Pancreas (tissue), 10 donors: ENCODE data around the gene AMER3. TPM values are rescaled to one million over a fixed set of nuclear protein-coding genes. Genes with fewer than 3 reads are reported as not detected.
A peak's percentile ranks its signal among the peaks of the same experiment; 100 is the strongest.

Source experiments
- ATAC-seq, 4 donors: fragments of 200-7000 bp; cut with Tn5 transposase; one replicate each; pipeline versions ENCODE4 v1.8.0 to v1.9.1; 2020; ENCODE audit warnings: mild to moderate bottlenecking in 4 of 4, moderate library complexity in 4 of 4
- DNase-seq, 6 donors: peaks; one replicate each; pipeline ENCODE4 v3.0.0-alpha.2; 2020
- FAIRE-seq: peaks from 2 replicates; lab custom pipeline; 2012; peaks lifted over from hg19 to GRCh38; lab: Jason Lieb, UNC
- H3K27ac ChIP-seq, 4 donors: fragments of 200-600 bp; sonication (generic); 1 replicate in 3 of 4; 2 replicates in 1 of 4; pipeline versions ENCODE4 v1.5.0 to v1.8.0; 2020
- H3K27me3 ChIP-seq, 4 donors: fragments of 200-600 bp; one replicate each; pipeline ENCODE4 v1.8.0; 2021
- H3K36me3 ChIP-seq, 3 donors: fragments of 200-600 bp; sonication (generic) in 1 of 3; one replicate each; pipeline versions ENCODE4 v1.5.0 to v1.8.0; 2020 to 2021
- H3K4me1 ChIP-seq, 3 donors: fragments of 200-600 bp; one replicate each; pipeline ENCODE4 v1.8.0; 2021
- H3K4me3 ChIP-seq, 4 donors: fragments of 200-600 bp; sonication (generic) in 2 of 4; one replicate each; pipeline versions ENCODE4 v1.5.0 to v1.8.0; 2020 to 2021
- H3K9me3 ChIP-seq, 4 donors: fragments of 200-600 bp; one replicate each; pipeline ENCODE4 v1.8.0; 2021
- WGBS, 2 donors: extraction: QIAGEN DNeasy Blood & Tissue Kit; methylation state at CpG; one replicate each; pipeline ENCODE4 v1.1.7; 2013; 5-methylcytosine and 5-hydroxymethylcytosine counted together
- intact Hi-C, 3 donors: fragments of 100-400 bp; cut with DNase I; formaldehyde crosslinking; loops; one replicate each; pipeline versions ENCODE4 v1.11.1 to v1.14.2; 2022
- polyA plus RNA-seq, 2 donors: library from polyadenylated mRNA; stranded (reverse); fragments of 200-250 nt; gene quantifications; one replicate each; pipeline ENCODE4 v1.2.3, GENCODE V29; 2013
- total RNA-seq, 6 donors: library from RNA; stranded (reverse); fragmentation: NEBNext Ultra II Directional in 4 of 6; extraction: Animal tissue kit (Norgen Biotek cat#: 25700) in 4 of 6; gene quantifications; one replicate each; pipeline versions ENCODE4 v1.2.1 to v1.2.4, GENCODE V29; 2021 to 2023
- TF ChIP-seq, protein P1 (sequence below), 4 donors: fragments of 200-600 bp; sonication (generic) in 3 of 4; IDR thresholded peaks; one replicate each; pipeline versions ENCODE4 v1.5.0 to v1.8.0; 2021; ENCODE audit warnings: antibody characterized with exemption in 4 of 4
- donor health status: healthy with polysubstance abuse.
- donor health status: DM: no; HTN: no; CAD: no; lungs with moderate emphysema.
- donor health status: DM: no; HTN: no; CAD: no.
- donor health status: control.
- donor health status: control.
- donor health status: Bipolar disorder and iron deficiency.
- donor health status: DM: yes; HTN: yes; CAD: no.
- donor health status: DM: no; HTN: no; CAD: no.
- donor health status: DM: no; HTN: no; CAD: no.
- donor health status: DM: yes; HTN: yes; CAD: no.

AMER3 gene
- total and polyA plus RNA-seq, 8 donors: 0.25 to 2.1 (median 0.74) TPM

DNA sequence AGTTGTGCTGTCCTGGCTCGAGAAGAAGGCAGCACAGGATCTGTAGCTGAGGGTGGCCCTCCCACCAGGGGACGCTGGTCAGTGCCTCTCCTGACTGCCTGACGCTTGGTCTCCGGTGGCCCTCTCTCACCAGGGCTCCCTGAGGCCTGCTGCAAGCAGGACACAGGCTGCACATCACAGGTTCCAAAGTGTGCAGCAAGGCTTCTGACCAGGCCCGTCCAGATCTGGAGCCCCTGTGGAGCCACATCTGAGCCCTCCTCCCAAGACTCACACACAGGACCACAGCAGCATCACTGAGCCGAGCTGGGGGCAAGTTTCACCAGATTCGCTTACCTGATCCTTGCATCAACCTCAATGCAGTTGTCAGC, 12.1 kb downstream of the AMER3 start:
- intact Hi-C loops: no loop called here

DNA sequence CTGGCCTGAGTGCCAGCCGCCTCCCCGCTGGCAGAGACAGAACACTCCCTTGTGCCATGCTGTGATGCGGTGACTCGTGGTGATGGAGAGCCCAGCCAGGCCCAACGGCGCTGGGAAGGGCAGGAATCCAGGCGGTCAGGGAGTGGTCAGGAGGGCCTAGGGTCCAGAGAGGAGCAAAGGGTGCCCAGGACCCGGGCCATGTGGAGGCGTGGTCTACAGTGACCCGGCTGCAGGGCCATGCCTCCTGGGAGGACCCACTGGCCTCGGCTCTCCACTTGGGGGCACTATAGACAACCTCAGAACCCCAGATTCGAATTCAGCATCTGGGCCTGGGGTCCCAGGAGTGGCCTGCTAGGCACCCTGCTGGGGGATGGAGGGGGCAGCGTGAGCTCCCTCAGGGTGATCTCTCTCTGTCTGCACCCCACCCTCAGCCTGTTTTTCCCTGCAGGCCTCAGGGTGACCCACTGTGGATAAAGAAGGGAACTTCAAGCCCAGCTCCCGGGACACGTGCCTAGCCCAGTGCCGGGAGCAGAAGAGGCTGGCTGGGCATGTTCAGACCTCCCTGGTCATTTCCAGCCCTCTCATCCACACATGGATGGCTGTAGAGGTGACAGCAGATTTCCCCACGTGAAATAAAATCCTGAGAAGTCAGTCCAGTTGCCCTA, 13.0 kb downstream of the AMER3 start:
- peak in 1 of 4 donors; percentile 29 for ATAC-seq
- Histone ChIP-seq H3K27me3 (no peaks in the 10 kb centered on the region), H3K36me3 (no peaks in the 10 kb centered on the region), H3K9me3 (no peaks in the 10 kb centered on the region), H3K4me3 (no peak overlapping the region), H3K27ac (no peak overlapping the region), H3K4me1 (no peaks in the 10 kb centered on the region)
- intact Hi-C loops: no loop called here
- 82 to 88% methylated on average over 17 of the region's 17 CpGs for WGBS, 2 donors
- FAIRE-seq: no peak
- TF ChIP-seq, protein P1, sequence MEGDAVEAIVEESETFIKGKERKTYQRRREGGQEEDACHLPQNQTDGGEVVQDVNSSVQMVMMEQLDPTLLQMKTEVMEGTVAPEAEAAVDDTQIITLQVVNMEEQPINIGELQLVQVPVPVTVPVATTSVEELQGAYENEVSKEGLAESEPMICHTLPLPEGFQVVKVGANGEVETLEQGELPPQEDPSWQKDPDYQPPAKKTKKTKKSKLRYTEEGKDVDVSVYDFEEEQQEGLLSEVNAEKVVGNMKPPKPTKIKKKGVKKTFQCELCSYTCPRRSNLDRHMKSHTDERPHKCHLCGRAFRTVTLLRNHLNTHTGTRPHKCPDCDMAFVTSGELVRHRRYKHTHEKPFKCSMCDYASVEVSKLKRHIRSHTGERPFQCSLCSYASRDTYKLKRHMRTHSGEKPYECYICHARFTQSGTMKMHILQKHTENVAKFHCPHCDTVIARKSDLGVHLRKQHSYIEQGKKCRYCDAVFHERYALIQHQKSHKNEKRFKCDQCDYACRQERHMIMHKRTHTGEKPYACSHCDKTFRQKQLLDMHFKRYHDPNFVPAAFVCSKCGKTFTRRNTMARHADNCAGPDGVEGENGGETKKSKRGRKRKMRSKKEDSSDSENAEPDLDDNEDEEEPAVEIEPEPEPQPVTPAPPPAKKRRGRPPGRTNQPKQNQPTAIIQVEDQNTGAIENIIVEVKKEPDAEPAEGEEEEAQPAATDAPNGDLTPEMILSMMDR (IDR thresholded peaks at IDR 0.05): no peak
- no peak for DNase-seq

More for the DNA sequence above, 12.1 kb downstream of the AMER3 start:
- DNase-seq (no peak), FAIRE-seq (no peak), ATAC-seq (no peak)
- Histone ChIP-seq H3K27me3 (no peaks in the 10 kb centered on the region), H3K4me3 (no peak overlapping the region), H3K4me1 (no peaks in the 10 kb centered on the region), H3K9me3 (no peaks in the 10 kb centered on the region), H3K27ac (no peak overlapping the region), H3K36me3 (no peaks in the 10 kb centered on the region)
- 80 to 81% methylated on average over 7 of the region's 7 CpGs for WGBS, 2 donors
- TF ChIP-seq, protein P1 (IDR thresholded peaks at IDR 0.05): no peak

DNA sequence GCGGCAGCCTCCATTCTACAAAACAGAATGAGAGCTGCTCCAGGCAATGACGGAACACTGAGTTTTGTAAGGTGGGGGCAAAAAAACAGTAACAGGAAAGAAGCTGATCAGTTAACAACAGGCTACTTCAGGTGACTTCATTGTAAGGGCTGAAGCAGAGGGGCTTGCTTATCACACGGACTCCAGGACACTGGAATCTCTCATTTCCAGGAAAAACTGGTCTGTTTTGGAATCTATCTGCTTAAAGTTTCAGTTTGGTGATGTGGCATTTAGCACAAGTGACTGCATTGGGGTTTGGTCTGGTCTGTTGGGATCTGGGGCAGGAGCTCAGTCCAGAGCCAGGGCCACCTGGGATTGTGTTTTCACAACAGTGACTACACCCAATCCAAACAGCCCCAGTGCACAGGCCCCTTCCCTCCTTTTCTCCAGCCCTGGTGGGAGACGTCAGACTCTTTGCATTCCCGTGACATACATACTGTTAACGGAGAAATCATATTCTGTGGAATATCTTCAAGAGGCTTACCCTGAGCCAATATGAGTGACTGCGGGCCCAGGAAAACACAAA, 14.1 kb downstream of the AMER3 start:
- ATAC-seq (no peak), DNase-seq (no peak), FAIRE-seq (no peak)
- TF ChIP-seq, protein P1 (IDR thresholded peaks at IDR 0.05): no peak
- 84 to 87% methylated on average over 7 of the region's 7 CpGs for WGBS, 2 donors
- Histone ChIP-seq H3K9me3 (no peaks in the 10 kb centered on the region), H3K27me3 (no peaks in the 10 kb centered on the region), H3K27ac (no peak overlapping the region), H3K4me3 (no peak overlapping the region), H3K36me3 (no peaks in the 10 kb centered on the region), H3K4me1 (no peaks in the 10 kb centered on the region)
- intact Hi-C loops: no loop called here

DNA sequence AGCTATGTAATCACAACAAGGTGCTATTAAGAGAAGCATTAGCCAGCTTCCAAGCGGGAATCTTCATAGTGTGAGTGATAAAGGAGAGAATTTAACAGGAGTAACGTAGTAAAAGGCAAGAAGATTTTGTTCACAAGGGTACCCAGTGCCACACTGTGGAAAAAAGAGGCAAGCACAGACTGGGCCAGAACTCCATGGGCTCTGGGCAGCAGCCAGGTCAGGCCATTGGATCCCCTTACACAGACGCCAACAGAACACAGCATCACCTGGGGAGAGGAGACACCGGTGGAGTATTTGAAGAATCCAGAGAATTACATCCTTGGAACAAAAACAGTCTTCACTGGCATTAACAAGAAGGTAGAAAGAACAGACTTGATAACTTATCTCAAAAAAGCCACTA, 21.2 kb downstream of the AMER3 start:
- FAIRE-seq (no peak), ATAC-seq (peak in 3 of 4 donors; percentile 71 to 81 (median 77)), DNase-seq (no peak)
- Histone ChIP-seq H3K27ac (no peak overlapping the region), H3K4me1 (no peaks in the 10 kb centered on the region), H3K36me3 (no peaks in the 10 kb centered on the region), H3K9me3 (no peaks in the 10 kb centered on the region), H3K27me3 (no peaks in the 10 kb centered on the region), H3K4me3 (no peak overlapping the region)
- TF ChIP-seq, protein P1 (IDR thresholded peaks at IDR 0.05): no peak
- WGBS, 2 donors: 50 to 52% methylated on average over 4 of the region's 4 CpGs
- intact Hi-C loops: no loop called here

DNA sequence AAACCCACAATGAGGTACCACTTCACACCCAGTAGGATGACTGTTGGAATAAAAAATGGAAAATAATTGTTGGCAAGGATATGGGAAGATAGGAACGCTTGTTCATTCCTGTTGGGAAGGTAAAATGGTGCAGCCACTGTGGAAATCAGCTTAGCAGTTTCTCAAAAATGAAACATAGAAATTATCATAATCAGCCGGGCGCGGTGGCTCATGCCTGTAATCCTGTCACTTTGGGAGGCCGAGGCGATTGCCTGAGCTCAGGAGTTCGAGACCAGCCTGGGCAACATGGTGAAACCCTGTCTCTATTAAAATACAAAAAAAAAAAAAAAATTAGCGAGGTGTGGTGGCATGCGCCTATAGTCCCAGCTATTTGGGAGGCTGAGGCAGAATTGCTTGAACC, 23.4 kb downstream of the AMER3 start:
- Histone ChIP-seq H3K27me3 (no peaks in the 10 kb centered on the region), H3K27ac (no peak overlapping the region), H3K36me3 (no peaks in the 10 kb centered on the region), H3K4me3 (no peak overlapping the region), H3K4me1 (no peaks in the 10 kb centered on the region), H3K9me3 (no peaks in the 10 kb centered on the region)
- 89 to 95% methylated on average over 9 of the region's 9 CpGs for WGBS, 2 donors
- FAIRE-seq (no peak), DNase-seq (no peak), ATAC-seq (no peak)
- intact Hi-C loops: no loop called here
- TF ChIP-seq, protein P1 (IDR thresholded peaks at IDR 0.05): no peak
